ENCODE results near the gene ZNF778.
"Not testable (repeated sequence)": the region's sequence is repeated elsewhere in the genome, so short reads cannot be mapped to it uniquely, and the experiment has no call there.

ZNF778 gene

GRCh38 chr16:89183463-89183862, 34.0 kb upstream of the ZNF778 start:
- no peak for DNase-seq

- DNase-seq: no peak
Measured at GRCh38 chr16:89183975-89184676, 33.4 kb upstream of the ZNF778 start.

- DNase-seq: no peak
Measured at GRCh38 chr16:89184677-89184932, 32.9 kb upstream of the ZNF778 start.

- DNase-seq: peak; percentile 62
Measured at GRCh38 chr16:89184933-89185794, 32.3 kb upstream of the ZNF778 start.

- DNase-seq: not testable (repeated sequence)
Measured at GRCh38 chr16:89185887-89186592, 31.5 kb upstream of the ZNF778 start.

GRCh38 chr16:89186593-89187031, 30.9 kb upstream of the ZNF778 start:
- not testable (repeated sequence) for DNase-seq

GRCh38 chr16:89187032-89187769, 30.3 kb upstream of the ZNF778 start:
- peak; percentile 80 for DNase-seq

GRCh38 chr16:89187770-89188392, 29.6 kb upstream of the ZNF778 start:
- no peak for DNase-seq

- not testable (repeated sequence) for DNase-seq
Measured at GRCh38 chr16:89188471-89189357, 28.8 kb upstream of the ZNF778 start.

GRCh38 chr16:89189358-89190025, 28.0 kb upstream of the ZNF778 start:
- DNase-seq: peak; percentile 7

- DNase-seq: peak; percentile 1
Measured at GRCh38 chr16:89190150-89190958, 27.1 kb upstream of the ZNF778 start.

GRCh38 chr16:89191033-89191900, 26.2 kb upstream of the ZNF778 start:
- DNase-seq: peak; percentile 3

GRCh38 chr16:89191901-89192185, 25.7 kb upstream of the ZNF778 start:
- DNase-seq: no peak

GRCh38 chr16:89192186-89192955, 25.1 kb upstream of the ZNF778 start:
- DNase-seq: peak; percentile 88

GRCh38 chr16:89192956-89193575, 24.4 kb upstream of the ZNF778 start:
- DNase-seq: no peak

- DNase-seq: no peak
Measured at GRCh38 chr16:89193576-89194293, 23.8 kb upstream of the ZNF778 start.

All from eye (tissue), 1 donor.